SK-N-SH (cell line): ENCODE results near the gene TBX18. TPM values are rescaled to one million over a fixed set of nuclear protein-coding genes. Genes with fewer than 3 reads are reported as not detected.

Source experiments
- CTCF ChIA-PET: fragments of 300-600, 350-600 bp; formaldehyde crosslinking; extraction: SDS; loops from one replicate; lab custom pipeline; 2021; lab: Yijun Ruan, JAX
- POLR2A ChIA-PET: fragments of 350-600 bp; sonication (Branson Sonifier 250); formaldehyde crosslinking; extraction: SDS; loops from one replicate; lab custom pipeline; 2020; ENCODE audit warnings: antibody characterized with exemption, inconsistent platforms; lab: Yijun Ruan, JAX
- DNase-seq: peaks from one replicate; pipeline ENCODE4 v3.0.0; 2012
- H2AFZ ChIP-seq: fragments of 200-600 bp; sonication (generic); 2 replicates; pipeline ENCODE4 v1.8.1; 2016; ENCODE audit warnings: antibody characterized with exemption, mild to moderate bottlenecking, low read depth
- H3F3A ChIP-seq: fragments of 200-600 bp; sonication (generic); replicated peaks from 2 replicates; pipeline ENCODE3; 2016; ENCODE audit warnings: antibody characterized with exemption, mild to moderate bottlenecking; ENCODE audit not compliant: insufficient read depth
- H3K27ac ChIP-seq, 2 experiments: fragments of 200-500 bp in 1 of 2; fragments of 200-600 bp in 1 of 2; sonication (Bioruptor generic) in 1 of 2; sonication (generic), shearing (Covaris generic) in 1 of 2; 2 replicates each; pipeline versions ENCODE4 v1.5.1 to v1.6.1; 2014 to 2016; ENCODE audit warnings: low read depth in 2 of 2, inconsistent platforms in 1 of 2, low read length in 1 of 2, mild to moderate bottlenecking in 1 of 2, mixed read lengths in 1 of 2
- H3K27me3 ChIP-seq: fragments of 200-600 bp; sonication (generic), shearing (Covaris generic); 2 replicates; pipeline ENCODE4 v1.6.1; 2016; ENCODE audit warnings: mixed run types; ENCODE audit not compliant: insufficient read depth
- H3K36me3 ChIP-seq, 2 experiments: fragments of 200-500 bp in 1 of 2; fragments of 200-600 bp in 1 of 2; sonication (Bioruptor generic) in 1 of 2; sonication (generic) in 1 of 2; replicated peaks in 1 of 2; 2 replicates each; pipeline versions ENCODE3 to v1.5.1; 2014 to 2016; ENCODE audit warnings: low read length in 1 of 2, mild to moderate bottlenecking in 1 of 2; ENCODE audit not compliant: insufficient read depth in 2 of 2, control insufficient read depth in 1 of 2
- H3K4me1 ChIP-seq, 2 experiments: fragments of 200-500 bp in 1 of 2; fragments of 200-600 bp in 1 of 2; sonication (Bioruptor generic) in 1 of 2; sonication (generic), shearing (Covaris generic) in 1 of 2; 2 replicates each; pipeline versions ENCODE4 v1.5.1 to v1.6.1; 2014 to 2016; ENCODE audit warnings: low read depth in 1 of 2, low read length in 1 of 2, mixed run types in 1 of 2; ENCODE audit not compliant: insufficient read depth in 2 of 2, control insufficient read depth in 1 of 2
- H3K4me2 ChIP-seq: fragments of 200-600 bp; sonication (generic), shearing (Covaris generic); 2 replicates; pipeline ENCODE4 v1.6.1; 2017; ENCODE audit warnings: mixed run types
- H3K4me3 ChIP-seq, 2 experiments: fragments of 200-500 bp in 1 of 2; fragments of 200-600 bp in 1 of 2; sonication (Bioruptor generic) in 1 of 2; sonication (generic), shearing (Covaris generic) in 1 of 2; 2 replicates each; pipeline versions ENCODE4 v1.5.1 to v1.8.1; 2014 to 2016; ENCODE audit warnings: low read depth in 2 of 2, inconsistent platforms in 1 of 2, low read length in 1 of 2, mild to moderate bottlenecking in 1 of 2, mixed read lengths in 1 of 2, moderate library complexity in 1 of 2
- H3K79me2 ChIP-seq: fragments of 200-600 bp; sonication (generic); 2 replicates; pipeline ENCODE4 v1.8.1; 2017; ENCODE audit warnings: mild to moderate bottlenecking; ENCODE audit not compliant: insufficient read depth
- H3K9ac ChIP-seq: fragments of 200-600 bp; sonication (generic); 2 replicates; pipeline ENCODE4 v1.6.1; 2017; ENCODE audit warnings: mixed run types
- H3K9me2 ChIP-seq: fragments of 200-600 bp; sonication (generic); 2 replicates; pipeline ENCODE4 v1.6.1; 2017; ENCODE audit warnings: mixed run types
- H3K9me3 ChIP-seq: fragments of 200-600 bp; sonication (generic); 2 replicates; pipeline ENCODE4 v1.6.1; 2017; ENCODE audit warnings: mixed run types, mild to moderate bottlenecking, moderate library complexity
- H4K20me1 ChIP-seq: fragments of 200-600 bp; sonication (generic); 2 replicates; pipeline ENCODE4 v1.6.1; 2017; ENCODE audit warnings: mild to moderate bottlenecking, mixed run types; ENCODE audit not compliant: insufficient read depth
- CHD2 ChIP-seq: fragments of 150-350 bp; IDR thresholded peaks from 2 replicates; pipeline ENCODE4 v1.6.1; 2018; ENCODE audit warnings: low read length; ENCODE audit not compliant: partially characterized antibody
- EZH2phosphoT487 ChIP-seq: fragments of 200-600 bp; sonication (generic); IDR thresholded peaks from 2 replicates; pipeline ENCODE4 v1.6.1; 2017; ENCODE audit warnings: low read depth, mixed run types, mild to moderate bottlenecking, antibody characterized with exemption, moderate library complexity, borderline replicate concordance
- FOSL2 ChIP-seq: IDR thresholded peaks from 2 replicates; pipeline ENCODE4 v1.4.0; 2012; ENCODE audit warnings: low read depth, mild to moderate bottlenecking, moderate library complexity, borderline replicate concordance
- MAX ChIP-seq: IDR thresholded peaks from 2 replicates; pipeline ENCODE4 v1.4.0; 2012; ENCODE audit warnings: low read depth
- MEF2A ChIP-seq: IDR thresholded peaks from 2 replicates; pipeline ENCODE4 v1.4.0; 2012; ENCODE audit warnings: low read depth, borderline replicate concordance
- RAD21 ChIP-seq: IDR thresholded peaks from 2 replicates; pipeline ENCODE4 v1.6.1; 2012; ENCODE audit warnings: mild to moderate bottlenecking, low read length
- REST ChIP-seq: IDR thresholded peaks from 2 replicates; pipeline ENCODE4 v1.6.1; 2012; ENCODE audit warnings: mild to moderate bottlenecking, low read depth, low read length, moderate library complexity
- SIN3A ChIP-seq: IDR thresholded peaks from 2 replicates; pipeline ENCODE4 v1.6.1; 2012; ENCODE audit warnings: low read depth, mild to moderate bottlenecking, low read length, moderate library complexity, borderline replicate concordance
- TCF12 ChIP-seq: IDR thresholded peaks from 2 replicates; pipeline ENCODE4 v1.4.0; 2012
- TEAD4 ChIP-seq: IDR thresholded peaks from 2 replicates; pipeline ENCODE4 v1.4.0; 2012; ENCODE audit warnings: mild to moderate bottlenecking, borderline replicate concordance; ENCODE audit not compliant: insufficient read depth
- USF1 ChIP-seq: IDR thresholded peaks from 2 replicates; pipeline ENCODE4 v1.4.0; 2012; ENCODE audit warnings: low read depth, borderline replicate concordance
- YY1 ChIP-seq: IDR thresholded peaks from 2 replicates; pipeline ENCODE4 v1.4.0; 2012; ENCODE audit warnings: low read depth, mild to moderate bottlenecking
- ZBTB33 ChIP-seq: IDR thresholded peaks from 2 replicates; pipeline ENCODE4 v1.4.0; 2012; ENCODE audit warnings: low read depth, borderline replicate concordance
- WGBS: methylation state at CpG from one replicate; pipeline ENCODE4 v1.1.6; 2017; ENCODE audit warnings: low lambda C conversion rate; 5-methylcytosine and 5-hydroxymethylcytosine counted together
- polyA plus RNA-seq, 3 experiments: library from polyadenylated mRNA; depleted of rRNA; stranded (reverse); fragments of >200 nt; gene quantifications; 2 replicates each; pipeline ENCODE4 v1.2.3, GENCODE V29; 2012

The TBX18 gene
- polyA plus RNA-seq, 1 of the 3 experiments (the other 2 are of a cell fraction), result 19.3 TPM

GRCh38 chr6:84756877-84757276, 7.5 kb downstream of the TBX18 start:
- Histone ChIP-seq H3K4me3 (no peak overlapping the region), H3K9ac (no peak overlapping the region), H3K79me2 (peaks cover 54% of the 10 kb centered on the region), H3K27me3 (no peaks in the 10 kb centered on the region), H3F3A (peaks cover 17% of the 10 kb centered on the region), H3K27ac (no peak overlapping the region), H3K9me3 (no peaks in the 10 kb centered on the region), H3K9me2 (no peaks in the 10 kb centered on the region), H3K4me2 (peak overlapping the region; percentile 9; the same call in 1 of the 2 replicates), H4K20me1 (no peaks in the 10 kb centered on the region), H3K4me1 (no peaks in the 10 kb centered on the region; a peak in 2 of 4 replicates), H3K36me3 (peaks cover 2 to 30% of the 10 kb centered on the region in 2 experiments), H2AFZ (no peak overlapping the region)
- 47% methylated on average over 6 of the region's 6 CpGs for WGBS
- ChIA-PET POLR2A (no interaction called here), CTCF (no interaction called here)
- no peak for DNase-seq
- TF ChIP-seq MEF2A (no peak), USF1 (no peak), ZBTB33 (no peak), EZH2phosphoT487 (no peak), RAD21 (no peak), YY1 (no peak), MAX (no peak), REST (no peak), CHD2 (no peak), FOSL2 (no peak), TEAD4 (no peak), TCF12 (no peak), SIN3A (no peak)
